H9 (cell line): ENCODE measurements around the gene MTHFD2. TPM values are rescaled to one million over a fixed set of nuclear protein-coding genes. Genes with fewer than 3 reads are reported as not detected.
"Not testable (repeated sequence)": the region's sequence is repeated elsewhere in the genome, so short reads cannot be mapped to it uniquely, and the experiment has no call there.

Experiments used
- DNase-seq: peaks from one replicate; pipeline ENCODE4 v3.0.0-alpha.2; 2017
- H2AFZ ChIP-seq: one replicate; pipeline ENCODE4 v1.6.1; 2013; ENCODE audit warnings: mild to moderate bottlenecking, low read length, control low read depth, moderate library complexity
- H2AK5ac ChIP-seq: 2 replicates; pipeline ENCODE4 v1.6.1; 2013; ENCODE audit warnings: low read length, control low read depth, mixed read lengths; ENCODE audit not compliant: insufficient read length
- H2BK120ac ChIP-seq: one replicate; pipeline ENCODE4 v1.6.1; 2013; ENCODE audit warnings: low read depth, mild to moderate bottlenecking, low read length, control low read depth, inconsistent platforms; ENCODE audit not compliant: poor library complexity, severe bottlenecking
- H2BK12ac ChIP-seq: 2 replicates; pipeline ENCODE4 v1.6.1; 2013; ENCODE audit warnings: low read length, control low read depth, mixed read lengths, low read depth; ENCODE audit not compliant: insufficient read length
- H2BK15ac ChIP-seq: 2 replicates; pipeline ENCODE4 v1.6.1; 2013; ENCODE audit warnings: low read depth, low read length, control low read depth
- H2BK20ac ChIP-seq: one replicate; pipeline ENCODE4 v1.6.1; 2013; ENCODE audit warnings: low read depth, mild to moderate bottlenecking, low read length, control low read depth, inconsistent platforms; ENCODE audit not compliant: poor library complexity, severe bottlenecking
- H2BK5ac ChIP-seq: 2 replicates; pipeline ENCODE4 v1.6.1; 2013; ENCODE audit warnings: low read length, control low read depth, mixed read lengths; ENCODE audit not compliant: insufficient read length
- H3K14ac ChIP-seq: 2 replicates; pipeline ENCODE4 v1.6.1; 2013; ENCODE audit warnings: low read length, control low read depth; ENCODE audit not compliant: insufficient read depth
- H3K18ac ChIP-seq: 2 replicates; pipeline ENCODE4 v1.6.1; 2013; ENCODE audit warnings: low read depth, mild to moderate bottlenecking, mixed read lengths, low read length, control low read depth; ENCODE audit not compliant: insufficient read length
- H3K23ac ChIP-seq: 2 replicates; pipeline ENCODE4 v1.6.1; 2013; ENCODE audit warnings: low read length, control low read depth, mixed read lengths, low read depth; ENCODE audit not compliant: insufficient read length
- H3K23me2 ChIP-seq: 2 replicates; pipeline ENCODE4 v1.6.1; 2013; ENCODE audit warnings: low read depth, mild to moderate bottlenecking, mixed read lengths, low read length, control low read depth; ENCODE audit not compliant: insufficient read length, poor library complexity, severe bottlenecking
- H3K27ac ChIP-seq: 2 replicates; pipeline ENCODE4 v1.5.1; 2013; ENCODE audit warnings: low read length, control low read depth, mixed read lengths, low read depth; ENCODE audit not compliant: insufficient read length
- H3K27me3 ChIP-seq: 2 replicates; pipeline ENCODE4 v1.6.1; 2013; ENCODE audit warnings: low read length, control low read depth, inconsistent platforms; ENCODE audit not compliant: insufficient read depth
- H3K4ac ChIP-seq: 2 replicates; pipeline ENCODE4 v1.6.1; 2013; ENCODE audit warnings: low read depth, mild to moderate bottlenecking, control low read depth, inconsistent platforms, low read length, moderate library complexity
- H3K4me1 ChIP-seq: 2 replicates; pipeline ENCODE4 v1.6.1; 2013; ENCODE audit warnings: low read length, control low read depth, inconsistent platforms; ENCODE audit not compliant: insufficient read depth
- H3K4me2 ChIP-seq: 2 replicates; pipeline ENCODE4 v1.6.1; 2013; ENCODE audit warnings: low read length, control low read depth, mixed read lengths; ENCODE audit not compliant: insufficient read length, insufficient read depth
- H3K56ac ChIP-seq: 2 replicates; pipeline ENCODE4 v1.6.1; 2013; ENCODE audit warnings: low read depth, mild to moderate bottlenecking, mixed read lengths, low read length, control low read depth; ENCODE audit not compliant: insufficient read length
- H3K79me1 ChIP-seq: 2 replicates; pipeline ENCODE4 v1.6.1; 2013; ENCODE audit warnings: low read depth, mild to moderate bottlenecking, moderate library complexity, low read length, control low read depth, inconsistent platforms; ENCODE audit not compliant: insufficient read depth, poor library complexity, severe bottlenecking
- H3K79me2 ChIP-seq: 2 replicates; pipeline ENCODE4 v1.6.1; 2013; ENCODE audit warnings: low read length, control low read depth, inconsistent platforms; ENCODE audit not compliant: insufficient read depth
- H3K9ac ChIP-seq: 2 replicates; pipeline ENCODE4 v1.6.1; 2013; ENCODE audit warnings: low read length, control low read depth, mixed read lengths; ENCODE audit not compliant: insufficient read length; ENCODE audit errors: extremely low read depth
- H3K9me3 ChIP-seq: one replicate; pipeline ENCODE4 v1.6.1; 2013; ENCODE audit warnings: low read depth, low read length, inconsistent platforms; ENCODE audit not compliant: control insufficient read depth
- H3T11ph ChIP-seq: one replicate; pipeline ENCODE4 v1.6.1; 2013; ENCODE audit warnings: mild to moderate bottlenecking, low read length, control low read depth, inconsistent platforms
- H4K20me1 ChIP-seq: one replicate; pipeline ENCODE4 v1.6.1; 2013; ENCODE audit not compliant: control insufficient read depth, insufficient read length, insufficient read depth
- H4K5ac ChIP-seq: 2 replicates; pipeline ENCODE4 v1.6.1; 2013; ENCODE audit warnings: low read depth, mild to moderate bottlenecking, mixed read lengths, low read length, control low read depth; ENCODE audit not compliant: insufficient read length
- H4K8ac ChIP-seq: replicated peaks from 2 replicates; pipeline ENCODE4 v1.6.1; 2013; ENCODE audit warnings: low read length, control low read depth, mixed read lengths, low read depth; ENCODE audit not compliant: insufficient read length
- H4K91ac ChIP-seq: 2 replicates; pipeline ENCODE4 v1.6.1; 2013; ENCODE audit warnings: low read depth, mild to moderate bottlenecking, moderate library complexity, mixed read lengths, low read length, control low read depth; ENCODE audit not compliant: insufficient read length
- H3K27ac Mint-ChIP-seq, 3 experiments: 2 replicates in 2 of 3; 3 replicates in 1 of 3; pipeline ENCODE4 v1.8.0; 2020 to 2021; ENCODE audit warnings: mixed read lengths in 3 of 3, mild to moderate bottlenecking in 1 of 3, moderate library complexity in 1 of 3
- H3K27me3 Mint-ChIP-seq: 2 replicates; pipeline ENCODE4 v1.8.0; 2021; ENCODE audit warnings: low read depth, mild to moderate bottlenecking, moderate library complexity, mixed read lengths
- H3K36me3 Mint-ChIP-seq, 3 experiments: 2 replicates in 2 of 3; 3 replicates in 1 of 3; pipeline ENCODE4 v1.8.0; 2020 to 2021; ENCODE audit warnings: low read depth in 3 of 3, mixed read lengths in 3 of 3; ENCODE audit not compliant: insufficient read depth in 1 of 3
- H3K4me1 Mint-ChIP-seq, 2 experiments: 2 replicates each; pipeline ENCODE4 v1.8.0; 2020; ENCODE audit warnings: mixed read lengths in 2 of 2
- H3K4me3 Mint-ChIP-seq, 2 experiments: 2 replicates in 1 of 2; 3 replicates in 1 of 2; pipeline ENCODE4 v1.8.0; 2020 to 2021; ENCODE audit warnings: mild to moderate bottlenecking in 2 of 2, mixed read lengths in 2 of 2, moderate library complexity in 1 of 2
- H3K9me3 Mint-ChIP-seq, 2 experiments: 2 replicates in 1 of 2; 3 replicates in 1 of 2; pipeline ENCODE4 v1.8.0; 2020; ENCODE audit warnings: mild to moderate bottlenecking in 2 of 2, mixed read lengths in 2 of 2, moderate library complexity in 1 of 2
- WGBS: extraction: QIAGEN DNeasy Blood & Tissue Kit; methylation state at CpG from one replicate; pipeline ENCODE4 v1.1.7; 2013; ENCODE audit warnings: missing lambda C conversion rate, low lambda C conversion rate, mixed read lengths; ENCODE audit not compliant: insufficient read length; ENCODE audit errors: extremely low coverage; 5-methylcytosine and 5-hydroxymethylcytosine counted together
- total RNA-seq: library from RNA; stranded (reverse); gene quantifications from 2 replicates; pipeline ENCODE4 v1.2.1, GENCODE V29; 2021
- TF ChIP-seq, protein P1 (sequence below): fragments of 200-600 bp; sonication (generic); conservative IDR thresholded peaks from 3 replicates; pipeline ENCODE4 v1.8.0; 2021; ENCODE audit warnings: antibody characterized with exemption, mild to moderate bottlenecking

The MTHFD2 gene
- total RNA-seq, 1 experiment from 2014 or later = 201 TPM

DNA sequence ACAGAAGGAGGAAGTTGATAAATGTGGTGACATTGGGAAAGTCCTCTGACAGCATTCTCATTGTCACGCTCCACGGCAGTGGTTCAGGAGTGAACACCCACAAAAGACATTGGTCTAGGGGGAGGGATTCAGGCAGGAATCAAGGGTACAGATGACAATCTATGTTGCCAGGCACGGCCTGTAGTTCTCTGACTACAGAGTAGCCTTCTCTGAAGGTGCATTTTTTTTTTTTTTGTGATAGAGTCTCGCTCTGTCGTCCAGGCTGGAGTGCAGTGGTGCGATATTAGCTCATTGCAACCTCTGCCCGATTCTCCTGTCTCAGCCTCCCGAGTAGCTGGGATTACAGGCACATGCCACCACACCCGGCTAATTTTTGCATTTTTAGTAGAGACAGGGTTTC is 12.4 kb upstream of the MTHFD2 start:
- H3K4me2 ChIP-seq = no peak overlapping the region
- no peak overlapping the region for H2BK5ac ChIP-seq
- H3K27me3 ChIP-seq = no peaks in the 10 kb centered on the region
- H3K23ac ChIP-seq = no peak overlapping the region
- H2BK12ac ChIP-seq = no peak overlapping the region
- H4K8ac ChIP-seq = no peak overlapping the region
- H2AK5ac ChIP-seq = no peak overlapping the region
- no peak overlapping the region for H3K27ac ChIP-seq
- no peak overlapping the region for H2BK20ac ChIP-seq
- no peak overlapping the region for H3K4ac ChIP-seq
- H3K18ac ChIP-seq = no peak overlapping the region
- H4K91ac ChIP-seq = no peak overlapping the region
- Mint-ChIP-seq H3K27ac (0 out of 7 replicates have a peak overlapping the region, but pooled peaks of 1 of the 3 experiments have one; percentile 60), H3K27me3 (no peaks in the 10 kb centered on the region), H3K4me3 (no peak overlapping the region), H3K4me1 (peaks cover 19 to 21% of the 10 kb centered on the region in 2 experiments), H3K36me3 (no peaks in the 10 kb centered on the region), H3K9me3 (no peaks in the 10 kb centered on the region)
- no peak overlapping the region for H2BK120ac ChIP-seq
- no CpG with 5 or more reads among the region's 9 CpGs for WGBS
- H3K9ac ChIP-seq = no peak overlapping the region
- H3K9me3 ChIP-seq = no peaks in the 10 kb centered on the region
- H3T11ph ChIP-seq = no peak overlapping the region
- H3K23me2 ChIP-seq = no peaks in the 10 kb centered on the region
- H2BK15ac ChIP-seq = no peak overlapping the region
- no peak overlapping the region for H4K5ac ChIP-seq
- no peaks in the 10 kb centered on the region for H4K20me1 ChIP-seq
- peaks cover 5% of the 10 kb centered on the region; the same call in 1 of the 2 replicates for H3K4me1 ChIP-seq
- TF ChIP-seq, protein P1, sequence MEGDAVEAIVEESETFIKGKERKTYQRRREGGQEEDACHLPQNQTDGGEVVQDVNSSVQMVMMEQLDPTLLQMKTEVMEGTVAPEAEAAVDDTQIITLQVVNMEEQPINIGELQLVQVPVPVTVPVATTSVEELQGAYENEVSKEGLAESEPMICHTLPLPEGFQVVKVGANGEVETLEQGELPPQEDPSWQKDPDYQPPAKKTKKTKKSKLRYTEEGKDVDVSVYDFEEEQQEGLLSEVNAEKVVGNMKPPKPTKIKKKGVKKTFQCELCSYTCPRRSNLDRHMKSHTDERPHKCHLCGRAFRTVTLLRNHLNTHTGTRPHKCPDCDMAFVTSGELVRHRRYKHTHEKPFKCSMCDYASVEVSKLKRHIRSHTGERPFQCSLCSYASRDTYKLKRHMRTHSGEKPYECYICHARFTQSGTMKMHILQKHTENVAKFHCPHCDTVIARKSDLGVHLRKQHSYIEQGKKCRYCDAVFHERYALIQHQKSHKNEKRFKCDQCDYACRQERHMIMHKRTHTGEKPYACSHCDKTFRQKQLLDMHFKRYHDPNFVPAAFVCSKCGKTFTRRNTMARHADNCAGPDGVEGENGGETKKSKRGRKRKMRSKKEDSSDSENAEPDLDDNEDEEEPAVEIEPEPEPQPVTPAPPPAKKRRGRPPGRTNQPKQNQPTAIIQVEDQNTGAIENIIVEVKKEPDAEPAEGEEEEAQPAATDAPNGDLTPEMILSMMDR = no peak
- no peak overlapping the region for H3K14ac ChIP-seq
- no peak overlapping the region for H3K56ac ChIP-seq
- no peak for DNase-seq
- H3K79me2 ChIP-seq = no peaks in the 10 kb centered on the region
- no peaks in the 10 kb centered on the region for H3K79me1 ChIP-seq
- H2AFZ ChIP-seq = no peak overlapping the region

DNA sequence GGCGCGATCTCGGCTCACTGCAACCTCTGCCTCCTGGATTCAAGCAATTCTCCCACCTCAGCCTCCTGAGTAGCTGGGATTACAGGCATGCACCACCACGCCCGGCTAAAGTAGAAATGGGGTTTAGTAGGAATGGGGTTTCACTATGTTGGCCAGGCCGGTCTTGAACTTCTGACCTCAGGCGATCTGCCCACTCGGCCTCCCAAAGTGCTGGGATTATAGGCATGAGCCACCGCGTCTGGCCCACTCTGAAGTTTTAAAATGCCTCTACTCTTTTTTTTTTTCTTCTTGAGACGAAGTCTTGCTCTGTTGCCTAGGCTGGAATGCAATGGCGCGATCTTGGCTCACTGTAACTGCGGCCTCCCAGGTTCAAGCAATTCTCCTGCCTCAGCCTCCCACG is 11.7 kb upstream of the MTHFD2 start:
- not testable (repeated sequence) for H3K18ac ChIP-seq, H3K4me3 Mint-ChIP-seq, H3K23me2 ChIP-seq, DNase-seq, H3K4ac ChIP-seq, H3K79me1 ChIP-seq, H4K91ac ChIP-seq, H3K56ac ChIP-seq, H3K14ac ChIP-seq, H3K23ac ChIP-seq, H2BK12ac ChIP-seq, H3K4me1 ChIP-seq, H2BK15ac ChIP-seq, H3K9me3 ChIP-seq, H2BK20ac ChIP-seq, H2BK5ac ChIP-seq, H2BK120ac ChIP-seq, H3K9me3 Mint-ChIP-seq, H3T11ph ChIP-seq, H3K27me3 ChIP-seq, H3K4me2 ChIP-seq, H3K27me3 Mint-ChIP-seq, H3K9ac ChIP-seq, H2AFZ ChIP-seq, H3K27ac Mint-ChIP-seq, H3K27ac ChIP-seq, H4K20me1 ChIP-seq, H2AK5ac ChIP-seq, H4K8ac ChIP-seq, H3K36me3 Mint-ChIP-seq, H4K5ac ChIP-seq, H3K79me2 ChIP-seq
- no CpG with 5 or more reads among the region's 15 CpGs for WGBS
- H3K4me1 Mint-ChIP-seq = peaks cover 19 to 21% of the 10 kb centered on the region in 2 experiments
